Bronchial epithelial cell (primary cell): Measurements from ENCODE around the gene PDLIM7. TPM values are rescaled to one million over a fixed set of nuclear protein-coding genes. Genes with fewer than 3 reads are reported as not detected.
A peak's percentile ranks its signal among the peaks of the same experiment; 100 is the strongest.

ENCODE experiments used
- DNase-seq: peaks from one replicate; pipeline ENCODE4 v3.0.0-alpha.2; 2010; ENCODE audit warnings: low read depth
- FAIRE-seq: peaks from 2 replicates; lab custom pipeline; 2011; peaks lifted over from hg19 to GRCh38; lab: Jason Lieb, UNC
- H3K27me3 ChIP-seq: 2 replicates; pipeline ENCODE4 v1.5.1; 2011; ENCODE audit warnings: low read length; ENCODE audit not compliant: control insufficient read depth, insufficient read depth
- H3K36me3 ChIP-seq: 2 replicates; pipeline ENCODE4 v1.5.1; 2011; ENCODE audit warnings: low read length; ENCODE audit not compliant: control insufficient read depth, insufficient read depth
- H3K4me3 ChIP-seq: 2 replicates; pipeline ENCODE4 v1.5.1; 2011; ENCODE audit warnings: mild to moderate bottlenecking, low read depth, low read length, control low read depth
- total RNA-seq: library from RNA; depleted of rRNA; stranded (reverse); fragments of >200 nt; gene quantifications from 2 replicates; pipeline ENCODE4 v1.2.1, GENCODE V29; 2014
- TF ChIP-seq, protein P1 (sequence below): IDR thresholded peaks from 2 replicates; pipeline ENCODE4 v1.5.1; 2011; ENCODE audit warnings: mild to moderate bottlenecking, moderate library complexity, low read length, control low read depth, inconsistent platforms; ENCODE audit not compliant: insufficient read depth, severe bottlenecking

PDLIM7 gene
- total RNA-seq, 1 donor from 2014 or later: 19.5 TPM

DNA sequence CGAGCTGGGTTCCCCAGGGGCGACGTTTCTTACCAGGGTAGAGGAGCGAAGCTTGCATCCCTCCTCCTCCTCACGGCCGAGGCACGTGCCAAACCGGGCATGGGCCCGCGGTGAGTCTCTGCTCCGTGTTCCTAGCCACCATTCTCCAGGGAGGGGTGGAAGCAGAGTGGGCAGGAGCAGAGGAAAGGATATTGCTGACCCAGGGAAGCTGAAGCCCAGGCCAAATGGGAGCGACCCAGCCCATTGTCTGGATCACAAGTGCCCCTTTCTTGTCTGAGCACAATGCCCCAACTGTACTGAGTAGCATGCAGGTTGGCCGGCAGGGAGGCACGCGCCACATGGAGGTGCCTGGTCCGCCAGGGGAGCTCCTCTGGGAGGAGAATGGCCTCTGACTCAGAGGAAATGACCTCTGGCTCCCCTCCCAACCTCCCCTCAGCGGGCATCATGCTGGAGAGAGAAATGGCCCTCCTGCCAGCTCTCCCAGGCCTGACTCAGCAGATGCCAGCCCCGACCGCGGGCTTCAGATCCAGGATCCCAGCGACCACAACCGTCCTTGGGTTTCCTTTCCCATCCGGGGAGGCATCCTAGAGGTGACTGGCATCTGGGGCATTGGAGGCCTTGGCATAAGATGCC lies 49.7 kb downstream of the PDLIM7 start:
- TF ChIP-seq, protein P1, sequence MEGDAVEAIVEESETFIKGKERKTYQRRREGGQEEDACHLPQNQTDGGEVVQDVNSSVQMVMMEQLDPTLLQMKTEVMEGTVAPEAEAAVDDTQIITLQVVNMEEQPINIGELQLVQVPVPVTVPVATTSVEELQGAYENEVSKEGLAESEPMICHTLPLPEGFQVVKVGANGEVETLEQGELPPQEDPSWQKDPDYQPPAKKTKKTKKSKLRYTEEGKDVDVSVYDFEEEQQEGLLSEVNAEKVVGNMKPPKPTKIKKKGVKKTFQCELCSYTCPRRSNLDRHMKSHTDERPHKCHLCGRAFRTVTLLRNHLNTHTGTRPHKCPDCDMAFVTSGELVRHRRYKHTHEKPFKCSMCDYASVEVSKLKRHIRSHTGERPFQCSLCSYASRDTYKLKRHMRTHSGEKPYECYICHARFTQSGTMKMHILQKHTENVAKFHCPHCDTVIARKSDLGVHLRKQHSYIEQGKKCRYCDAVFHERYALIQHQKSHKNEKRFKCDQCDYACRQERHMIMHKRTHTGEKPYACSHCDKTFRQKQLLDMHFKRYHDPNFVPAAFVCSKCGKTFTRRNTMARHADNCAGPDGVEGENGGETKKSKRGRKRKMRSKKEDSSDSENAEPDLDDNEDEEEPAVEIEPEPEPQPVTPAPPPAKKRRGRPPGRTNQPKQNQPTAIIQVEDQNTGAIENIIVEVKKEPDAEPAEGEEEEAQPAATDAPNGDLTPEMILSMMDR: no peak
- FAIRE-seq (no peak), DNase-seq (peak; percentile 66)
- Histone ChIP-seq H3K4me3 (peak overlapping the region; percentile 48), H3K27me3 (no peaks in the 10 kb centered on the region), H3K36me3 (no peaks in the 10 kb centered on the region)

DNA sequence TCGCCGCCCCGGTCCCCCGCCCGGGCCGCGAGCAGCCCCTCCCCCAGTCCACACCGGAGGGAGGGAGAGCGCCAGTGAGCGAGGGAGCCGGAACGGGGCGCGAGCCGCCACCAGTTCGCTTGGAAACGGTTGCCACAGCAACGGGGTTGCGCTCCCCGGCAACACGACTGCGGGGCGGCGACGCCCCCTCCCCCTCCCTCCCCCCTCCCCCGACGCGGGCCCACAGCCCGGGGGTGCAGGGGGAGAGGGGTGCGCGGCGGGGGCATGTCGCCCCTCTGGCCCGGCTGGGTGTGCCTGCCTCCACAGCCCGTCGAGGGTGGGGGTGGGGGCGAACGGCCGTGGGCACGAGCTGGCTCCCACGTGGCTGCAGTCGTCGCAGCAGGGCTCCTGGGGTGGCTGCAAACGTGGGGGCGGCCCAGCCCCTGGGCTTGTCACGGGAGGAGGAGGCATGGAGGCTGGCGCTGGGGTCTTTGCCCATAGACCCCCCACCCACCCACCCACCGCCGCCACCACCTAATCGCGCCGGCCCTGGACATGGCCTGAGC lies 50.3 kb downstream of the PDLIM7 start:
- no peaks in the 10 kb centered on the region for H3K27me3 ChIP-seq
- TF ChIP-seq, protein P1: no peak
- DNase-seq (no peak), FAIRE-seq (no peak)
- peak overlapping the region; percentile 48 for H3K4me3 ChIP-seq
- H3K36me3 ChIP-seq: no peaks in the 10 kb centered on the region

DNA sequence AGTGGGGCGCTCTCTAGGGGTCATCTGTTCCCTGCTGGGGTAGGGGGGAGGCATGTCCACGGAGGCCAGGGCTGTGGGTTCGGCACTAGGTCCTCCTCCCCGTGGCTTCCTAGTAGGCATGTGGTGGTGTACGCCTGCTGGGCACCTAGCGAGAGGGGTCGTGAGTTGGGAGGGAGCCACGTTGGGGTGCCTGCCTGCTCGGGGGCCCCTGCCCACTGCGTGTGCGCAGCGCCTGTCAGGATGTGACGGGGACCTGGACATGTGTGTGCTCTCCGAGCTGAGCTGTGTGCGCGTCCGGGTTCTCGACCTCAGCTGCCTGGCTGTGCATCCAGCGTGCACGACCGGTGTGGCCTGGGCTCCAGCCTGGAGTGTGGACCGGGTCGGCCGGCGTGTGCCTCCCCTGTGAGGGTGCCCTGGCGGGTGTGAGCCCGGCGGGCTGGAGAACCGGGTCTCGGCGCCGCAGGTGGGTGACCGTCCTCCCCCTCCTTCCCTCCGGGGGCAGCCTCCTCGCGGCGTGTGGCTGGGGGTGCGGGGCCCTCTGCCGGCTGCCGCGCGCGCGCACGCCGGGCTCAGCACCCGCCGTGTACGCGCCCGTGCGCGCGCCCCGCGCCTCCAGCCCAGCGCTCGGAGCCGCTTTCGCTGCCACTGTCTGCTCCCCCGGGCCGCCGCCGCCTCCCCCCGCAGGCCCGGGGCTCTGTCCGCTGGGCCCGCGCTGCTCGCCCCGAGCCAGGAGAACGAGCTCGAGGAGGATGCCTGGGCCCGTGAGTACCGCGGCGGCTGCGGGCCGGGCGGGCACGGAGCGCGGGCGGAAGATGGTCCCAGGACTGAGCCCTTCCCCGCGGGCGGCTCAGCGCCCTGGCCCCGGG lies 51.0 kb downstream of the PDLIM7 start, which contains the start of gene PRR7:
TSS of gene PRR7 (plus strand) at position 615 of the 866 bp plus-strand sequence. CDS start 8,254 bp downstream, outside the sequence.
- TF ChIP-seq, protein P1: no peak
- FAIRE-seq: no peak
- DNase-seq: no peak
- Histone ChIP-seq H3K36me3 (no peaks in the 10 kb centered on the region), H3K4me3 (peak within 1 kb of the TSS; percentile 48), H3K27me3 (no peaks in the 10 kb centered on the region)

DNA sequence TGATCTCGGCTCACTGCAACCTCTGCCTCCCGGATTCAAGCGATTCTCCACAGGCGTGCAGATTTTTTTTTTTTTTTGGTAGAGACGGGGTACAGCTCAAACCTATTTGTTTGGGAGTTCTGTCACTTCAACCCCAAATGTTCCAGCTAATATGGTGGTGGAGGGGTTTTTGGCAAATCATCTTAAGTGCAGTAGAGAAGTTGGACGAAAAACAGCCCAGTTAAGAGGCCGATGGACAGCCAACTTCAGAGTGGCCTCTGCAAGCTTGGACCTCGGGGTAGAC lies 51.5 kb downstream of the PDLIM7 start:
- Histone ChIP-seq H3K4me3 (no peak overlapping the region), H3K27me3 (no peaks in the 10 kb centered on the region), H3K36me3 (no peaks in the 10 kb centered on the region)
- TF ChIP-seq, protein P1: no peak
- no peak for FAIRE-seq
- no peak for DNase-seq

DNA sequence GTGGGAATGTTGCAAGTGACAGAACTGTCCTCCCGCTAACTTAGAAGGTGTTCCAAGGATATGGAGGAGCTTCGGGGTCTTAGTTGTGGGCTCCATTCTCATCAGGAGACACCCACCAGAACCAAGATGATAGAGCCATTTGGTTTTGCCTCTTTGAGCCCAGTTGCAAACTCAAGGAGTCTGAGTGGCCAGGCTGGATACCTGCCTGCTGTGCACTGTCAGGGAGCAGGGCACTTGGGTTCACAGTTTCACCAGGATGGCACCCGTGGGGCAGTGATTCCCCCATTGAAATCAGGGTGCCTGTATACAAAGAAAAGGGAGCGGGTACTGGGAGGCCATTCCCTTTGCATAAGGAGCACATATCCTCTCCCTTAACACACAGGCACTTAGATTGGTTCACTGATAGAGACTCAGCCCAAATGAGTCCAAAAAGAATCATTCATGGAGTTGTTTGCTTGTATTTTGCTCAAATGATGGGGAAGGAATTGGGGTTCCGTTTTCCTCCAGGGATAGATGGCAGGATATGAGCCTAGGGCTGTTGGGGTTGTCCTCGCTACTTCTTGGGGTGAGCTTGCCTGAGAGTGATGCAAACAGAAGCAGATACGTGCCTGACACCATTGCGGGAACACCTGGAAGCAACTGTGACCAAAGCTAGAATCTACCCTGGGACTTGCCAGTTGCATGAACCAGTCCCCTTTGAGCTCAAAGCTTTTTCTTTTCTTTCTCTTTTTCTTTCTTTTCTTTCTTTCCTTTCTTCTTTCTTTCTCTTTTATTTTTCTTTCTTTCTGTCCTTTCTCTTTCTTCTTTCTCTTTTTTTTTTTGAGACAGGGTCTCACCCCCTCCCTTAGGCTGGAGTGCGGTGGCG lies 52.1 kb downstream of the PDLIM7 start:
- no peaks in the 10 kb centered on the region for H3K36me3 ChIP-seq
- DNase-seq (no peak), FAIRE-seq (no peak)
- no peaks in the 10 kb centered on the region for H3K27me3 ChIP-seq
- no peak overlapping the region for H3K4me3 ChIP-seq
- TF ChIP-seq, protein P1: no peak
